HS-5 (cell line): ENCODE results near the gene ARMC9.
A peak's percentile ranks its signal among the peaks of the same experiment; 100 is the strongest.
"Not testable (repeated sequence)": the region's sequence is repeated elsewhere in the genome, so short reads cannot be mapped to it uniquely, and the experiment has no call there.

Source experiments
- DNase-seq: peaks from one replicate; pipeline ENCODE4 v3.0.0-alpha.2; 2012; ENCODE audit warnings: low read depth

The ARMC9 gene

GRCh38 chr2:231245249-231246094 is 47.0 kb downstream of the ARMC9 start:
- DNase-seq: no peak

- no peak for DNase-seq
Measured at GRCh38 chr2:231246171-231246842, 47.9 kb downstream of the ARMC9 start.

DNA sequence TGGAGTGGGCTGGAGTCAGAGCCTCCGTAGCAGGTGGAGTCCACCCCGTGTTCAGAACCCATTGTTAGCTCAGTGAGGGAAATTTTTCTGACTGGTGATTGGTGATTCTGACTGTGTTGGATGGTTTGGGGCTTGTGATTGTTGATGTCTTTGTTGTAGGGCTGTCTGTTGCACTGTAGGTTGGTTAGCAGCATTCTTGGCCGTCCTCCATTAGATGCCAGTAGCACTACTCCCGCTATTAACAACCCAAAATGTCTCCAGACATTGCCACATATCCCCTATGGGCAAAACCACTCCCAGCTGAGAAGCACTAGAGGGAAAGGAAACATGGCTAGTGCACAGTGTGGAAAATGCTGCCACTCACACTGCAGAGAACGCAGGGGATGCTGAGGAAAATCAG is 51.7 kb downstream of the ARMC9 start:
- DNase-seq: no peak

- DNase-seq: no peak
Measured at GRCh38 chr2:231250698-231251097, 52.3 kb downstream of the ARMC9 start.

DNA sequence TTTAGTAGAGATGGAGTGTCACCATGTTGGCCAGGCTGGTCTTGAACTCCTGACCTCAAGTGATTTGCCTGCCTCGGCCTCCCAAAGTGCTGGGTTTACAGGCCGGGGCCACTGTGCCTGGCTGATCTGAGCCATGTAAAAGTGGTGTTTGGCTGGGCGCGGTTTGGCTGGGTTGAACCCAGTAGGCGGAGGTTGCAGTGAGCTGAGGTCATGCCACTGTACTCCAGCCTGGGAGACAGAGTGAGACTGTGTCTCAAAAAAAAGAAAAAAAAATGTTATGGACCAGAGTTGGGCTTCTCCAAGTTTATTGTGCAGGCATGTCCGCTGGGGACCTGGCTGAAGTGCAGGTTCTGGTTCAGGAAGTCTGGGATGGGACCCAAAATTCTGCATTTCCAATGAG is 54.9 kb downstream of the ARMC9 start:
- not testable (repeated sequence) for DNase-seq

DNA sequence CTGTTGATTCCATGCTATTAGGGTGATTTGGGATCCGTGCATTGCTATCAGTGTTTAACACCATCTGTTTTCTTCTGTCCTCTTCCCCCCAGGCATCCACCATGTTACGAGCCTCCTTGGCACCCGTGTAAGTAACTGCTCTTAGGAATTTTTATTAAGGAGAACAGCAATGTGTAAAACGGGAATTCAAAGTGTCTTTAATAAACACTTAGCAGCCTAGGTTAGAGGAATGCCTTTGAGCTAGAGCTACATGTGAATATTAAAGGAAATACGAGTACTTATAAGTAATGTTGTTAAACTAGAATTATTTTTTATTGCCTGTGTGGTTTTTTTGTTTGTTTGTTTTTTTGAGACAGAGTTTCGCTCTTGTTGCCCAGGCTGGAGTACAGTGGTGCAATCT is 58.1 kb downstream of the ARMC9 start:
- no peak for DNase-seq

DNA sequence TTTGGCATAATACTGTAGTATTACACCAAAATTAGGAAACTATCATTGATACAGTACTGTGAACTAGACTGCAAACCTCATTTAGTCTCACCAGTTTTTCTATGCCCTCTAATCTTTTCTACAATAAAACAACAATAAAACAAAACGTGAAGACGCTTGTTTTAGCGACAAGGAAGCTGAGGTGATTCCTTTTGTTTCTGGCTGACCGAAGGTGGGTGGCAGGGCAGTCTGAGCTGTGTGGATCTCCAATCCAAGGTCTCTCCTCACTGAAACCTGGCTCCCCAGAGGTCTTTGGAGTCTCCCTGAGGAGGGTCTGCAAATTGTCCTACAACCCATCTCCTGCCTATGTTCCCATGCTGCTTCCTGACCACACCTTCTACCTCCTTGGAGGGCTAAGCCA is 59.3 kb downstream of the ARMC9 start:
- DNase-seq: no peak

DNA sequence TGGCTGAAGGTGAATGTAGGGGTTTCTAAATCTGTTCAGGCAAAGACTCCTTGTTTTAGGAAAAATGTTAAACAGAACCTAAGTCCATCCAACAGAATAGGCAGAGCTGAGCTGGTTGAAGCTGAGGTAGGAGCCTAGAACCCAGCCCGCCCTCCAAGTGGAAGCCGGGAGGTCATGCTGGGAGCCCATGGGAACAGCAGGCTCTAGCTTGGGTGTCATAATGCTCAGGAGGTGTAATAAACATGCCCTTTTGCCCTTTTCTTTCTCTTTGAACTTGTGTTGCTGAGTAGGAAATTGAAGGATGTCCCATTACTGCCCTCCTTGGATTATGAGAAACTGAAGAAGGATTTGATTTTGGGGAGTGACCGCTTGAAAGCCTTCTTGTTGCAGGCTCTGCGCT is 60.3 kb downstream of the ARMC9 start:
- no peak for DNase-seq

GRCh38 chr2:231259104-231259503 is 60.7 kb downstream of the ARMC9 start:
- no peak for DNase-seq

DNA sequence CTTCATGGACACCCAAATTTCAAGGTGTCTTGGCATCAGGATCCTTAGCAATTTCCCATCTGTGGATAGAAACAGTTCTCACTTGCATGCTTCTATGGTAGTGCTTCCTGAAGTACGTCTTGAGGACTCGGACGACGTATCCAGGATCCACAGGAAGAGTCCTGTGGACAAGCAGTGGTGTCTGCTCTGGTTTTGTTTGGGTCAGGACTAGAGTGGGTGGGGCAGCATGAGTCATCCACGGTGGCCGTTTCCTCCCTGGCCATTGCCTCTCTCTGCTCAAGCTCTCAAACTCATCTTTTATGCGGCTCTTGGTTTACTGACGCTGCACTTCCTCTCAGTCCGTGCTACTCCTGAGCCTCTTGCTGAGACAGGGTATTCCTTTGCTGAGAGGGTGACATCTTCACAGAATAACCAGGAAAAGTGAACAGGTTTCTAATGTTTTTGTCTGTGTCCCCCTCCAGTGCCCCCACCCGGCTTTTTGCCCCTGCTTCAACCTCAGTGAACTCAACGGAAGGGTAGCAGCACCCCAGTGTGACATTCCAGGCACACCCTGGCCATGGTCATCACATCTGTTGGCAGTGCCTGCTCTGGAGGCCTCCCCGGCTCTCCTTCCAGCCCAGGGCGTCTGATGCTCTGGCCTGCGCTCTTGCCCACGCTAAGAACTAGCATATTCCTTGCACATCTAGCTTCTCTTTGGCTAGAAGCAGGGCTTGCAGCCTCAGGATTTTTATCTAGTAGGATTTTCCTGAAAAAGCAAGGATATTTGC is 62.2 kb downstream of the ARMC9 start:
- DNase-seq: no peak

DNA sequence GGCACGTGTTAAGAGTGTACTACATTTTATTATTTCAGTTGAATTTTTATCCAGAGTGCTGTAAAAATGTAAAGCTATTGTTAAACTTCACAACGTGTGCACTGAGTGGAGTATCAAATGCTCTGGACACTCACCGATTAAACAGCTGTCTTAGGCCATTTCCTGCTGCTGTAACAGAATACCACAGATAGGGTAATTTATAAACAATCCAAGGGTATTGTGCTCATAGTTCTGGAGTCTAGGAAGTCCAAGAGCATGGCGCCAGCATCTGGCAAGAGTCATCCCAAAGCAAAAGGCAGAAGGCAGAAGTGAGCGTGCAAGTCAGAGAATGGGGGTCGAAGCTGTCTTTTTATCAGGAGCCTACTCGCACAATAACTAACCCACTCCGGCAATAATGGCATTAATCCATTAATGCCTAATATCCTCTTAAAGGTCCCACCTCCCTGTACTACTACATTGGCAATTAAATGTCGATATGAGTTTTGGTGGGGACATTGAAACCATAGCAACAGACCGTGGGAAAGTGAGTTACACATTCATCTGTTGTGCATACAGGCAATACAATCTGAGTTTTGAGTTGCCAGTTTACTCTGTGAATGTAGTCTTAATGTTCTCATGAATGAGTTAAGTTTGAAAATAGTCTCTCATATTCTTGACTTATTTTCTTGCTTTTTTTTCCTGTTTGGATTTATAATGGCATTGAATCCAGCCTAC is 64.8 kb downstream of the ARMC9 start:
- DNase-seq: no peak

GRCh38 chr2:231270221-231271114 is 72.0 kb downstream of the ARMC9 start:
- DNase-seq: no peak

GRCh38 chr2:231272991-231273390 is 74.6 kb downstream of the ARMC9 start:
- DNase-seq: no peak

DNA sequence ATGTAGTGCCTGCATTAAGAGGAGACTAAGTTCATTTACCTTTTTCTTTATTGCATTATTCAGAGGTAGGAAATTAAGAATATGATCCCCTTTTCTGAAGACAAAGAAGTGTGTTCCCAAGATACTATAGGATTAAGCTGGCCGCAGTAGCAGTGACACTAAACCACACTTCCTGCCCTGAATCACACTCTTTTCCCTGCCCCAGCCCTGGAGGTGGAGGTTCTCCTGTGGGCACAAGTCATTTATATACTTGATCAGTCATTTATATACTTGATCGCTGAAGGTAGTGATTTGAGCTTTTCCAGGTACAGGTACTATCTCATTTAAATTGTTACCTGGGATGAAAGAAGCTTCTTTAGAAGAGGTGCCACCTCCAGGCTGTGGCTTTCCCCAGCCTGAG is 78.6 kb downstream of the ARMC9 start:
- no peak for DNase-seq

- DNase-seq: no peak
Measured at GRCh38 chr2:231277962-231278361, 79.5 kb downstream of the ARMC9 start.

DNA sequence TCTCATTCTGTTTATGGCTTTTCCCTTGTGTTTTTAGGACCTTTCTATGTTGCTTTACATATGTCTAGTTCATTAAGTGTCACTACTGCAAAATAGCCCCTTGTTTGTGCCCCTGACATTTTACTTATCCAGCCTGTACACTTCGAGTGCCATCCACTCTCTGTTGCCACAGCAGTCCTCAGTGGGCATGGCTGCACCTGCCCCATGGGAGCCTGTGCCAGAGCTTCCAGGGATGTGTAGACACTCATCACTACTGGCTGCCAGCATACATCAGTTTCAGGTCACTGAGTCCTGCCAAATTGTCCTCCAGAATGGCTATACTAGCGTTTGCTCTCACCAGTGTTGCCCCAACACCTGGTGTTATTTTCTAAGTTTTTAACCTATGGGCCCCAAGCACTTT is 80.4 kb downstream of the ARMC9 start:
- no peak for DNase-seq

DNA sequence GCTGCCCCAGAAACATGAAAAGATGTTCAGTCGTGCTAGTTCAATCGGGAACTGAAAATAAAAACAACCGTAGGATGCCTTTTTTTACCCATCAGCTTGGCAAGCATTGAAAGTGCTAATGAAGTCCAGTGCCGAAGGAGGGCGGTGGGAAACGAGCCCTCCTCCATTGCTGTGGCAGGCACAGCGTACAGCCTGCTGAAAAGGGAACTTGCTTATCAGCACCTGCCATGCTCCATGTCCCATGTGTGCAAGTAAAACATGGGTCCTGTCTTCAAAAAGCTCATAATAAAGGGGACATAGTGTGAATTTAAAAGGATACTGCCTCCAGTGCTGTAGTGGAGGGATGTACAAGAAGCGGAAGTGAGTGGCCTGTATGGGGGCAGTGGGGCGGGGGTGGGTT is 82.4 kb downstream of the ARMC9 start:
- no peak for DNase-seq

- no peak for DNase-seq
Measured at GRCh38 chr2:231284296-231284695, 85.9 kb downstream of the ARMC9 start.

- DNase-seq: no peak
Measured at GRCh38 chr2:231286964-231287363, 88.5 kb downstream of the ARMC9 start.

DNA sequence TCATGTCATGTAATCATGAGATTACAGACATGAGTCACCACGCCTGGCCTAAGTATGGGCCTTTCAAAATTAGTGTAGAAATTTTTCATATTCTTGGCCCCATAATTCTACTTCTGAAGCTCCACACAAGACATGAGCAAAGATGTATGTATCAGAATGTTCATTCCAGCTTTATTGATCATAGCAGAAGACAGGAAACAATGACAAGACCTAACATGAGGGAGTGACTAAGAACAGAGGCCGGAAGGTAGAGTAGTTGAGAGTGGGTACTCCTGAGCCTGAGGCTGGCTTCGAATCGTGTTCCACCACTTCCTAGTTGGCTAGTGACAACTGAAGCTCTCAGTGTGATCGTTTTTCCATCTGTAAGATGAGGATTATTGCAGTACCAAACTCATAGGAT is 89.3 kb downstream of the ARMC9 start:
- DNase-seq: peak; percentile 22

GRCh38 chr2:231288590-231288989 is 90.2 kb downstream of the ARMC9 start:
- DNase-seq: no peak
